Measurements from ENCODE around the gene ALOX15.

DNA sequence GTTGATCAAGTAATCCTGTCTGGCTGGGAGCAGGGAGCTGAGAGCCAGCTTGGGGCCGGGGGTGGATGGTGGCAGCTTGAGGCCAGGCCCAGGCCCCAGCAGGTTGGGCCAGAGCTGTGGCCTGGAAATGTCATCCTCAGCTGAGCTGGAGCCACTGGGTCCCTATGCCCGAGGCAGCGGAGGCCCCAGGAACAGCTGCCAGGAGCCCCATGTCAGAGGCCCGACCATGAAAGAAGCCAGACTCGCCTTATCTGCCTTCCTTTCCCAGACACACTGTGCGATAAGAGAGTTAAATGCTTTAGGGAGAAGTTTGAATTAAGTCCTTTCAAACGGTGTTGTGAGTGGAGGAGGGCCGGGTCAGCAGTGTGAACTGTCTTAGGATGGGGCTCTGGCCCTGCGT is 53.7 kb downstream of the ALOX15 start:
- TF ChIP-seq POLR2AphosphoS5 (IDR thresholded peaks at IDR 0.05; ENCODE audit: low read depth, low read length) (no peak), POLR2A (IDR thresholded peaks at IDR 0.05; ENCODE audit: low read depth, low read length) (no peak)
